HG03103 (cell line): ENCODE data around the gene PPM1J.

Source experiments
- ATAC-seq: cut with Tn5 transposase; IDR thresholded peaks from one replicate; pipeline ENCODE4 v1.9.1; 2021; ENCODE audit warnings: low read depth; ENCODE audit not compliant: unreplicated experiment

The PPM1J gene

GRCh38 chr1:112689842-112690237 lies 25.3 kb downstream of the PPM1J start:
- no peak for ATAC-seq

DNA sequence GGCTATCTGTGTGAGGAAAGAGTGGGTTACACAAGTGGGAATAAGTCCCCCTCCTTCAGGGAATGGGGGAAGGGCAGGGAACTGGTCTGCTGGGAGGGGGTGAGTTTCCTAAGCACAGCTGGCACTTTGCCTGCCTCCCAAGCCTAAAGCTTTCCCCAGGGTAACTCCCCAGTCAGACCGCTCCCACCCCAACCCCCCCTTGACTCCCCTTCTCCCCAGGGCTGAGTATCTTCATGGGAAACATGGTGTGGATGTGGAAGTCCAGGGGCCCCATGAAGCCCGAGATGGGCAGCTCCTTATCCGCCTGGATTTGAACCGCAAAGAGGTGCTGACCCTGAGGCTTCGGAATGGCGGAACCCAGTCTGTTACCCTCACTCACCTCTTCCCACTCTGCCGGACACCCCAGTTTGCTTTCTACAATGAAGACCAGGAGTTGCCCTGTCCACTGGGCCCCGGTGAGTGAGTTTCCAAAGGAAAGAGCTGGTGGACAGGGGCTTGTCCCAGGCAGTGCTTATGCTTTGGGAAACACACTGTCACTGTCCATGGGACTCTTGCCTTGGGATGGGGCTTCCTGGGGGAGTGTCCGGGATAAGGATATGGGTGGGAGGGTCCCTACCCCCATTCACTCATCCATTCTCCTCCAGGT lies 25.8 kb downstream of the PPM1J start:
- ATAC-seq, result no peak

DNA sequence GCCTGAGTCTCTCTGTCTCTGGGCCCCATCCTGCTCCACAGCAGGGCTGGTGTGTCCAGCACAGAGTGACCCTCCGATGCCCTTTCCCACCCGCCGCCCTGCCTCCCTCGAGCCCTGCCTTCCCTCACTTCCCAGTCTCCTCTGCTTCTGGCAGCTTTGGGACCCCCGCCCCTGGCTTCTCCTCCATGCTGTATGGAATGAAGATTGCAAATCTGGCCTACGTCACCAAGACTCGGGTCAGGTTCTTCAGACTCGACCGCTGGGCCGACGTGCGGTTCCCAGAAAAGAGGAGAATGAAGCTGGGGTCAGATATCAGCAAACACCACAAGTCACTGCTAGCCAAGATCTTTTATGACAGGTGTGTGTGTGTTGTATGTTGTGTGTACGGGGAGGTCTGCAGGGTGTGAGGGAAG lies 26.3 kb downstream of the PPM1J start:
- ATAC-seq, result no peak

DNA sequence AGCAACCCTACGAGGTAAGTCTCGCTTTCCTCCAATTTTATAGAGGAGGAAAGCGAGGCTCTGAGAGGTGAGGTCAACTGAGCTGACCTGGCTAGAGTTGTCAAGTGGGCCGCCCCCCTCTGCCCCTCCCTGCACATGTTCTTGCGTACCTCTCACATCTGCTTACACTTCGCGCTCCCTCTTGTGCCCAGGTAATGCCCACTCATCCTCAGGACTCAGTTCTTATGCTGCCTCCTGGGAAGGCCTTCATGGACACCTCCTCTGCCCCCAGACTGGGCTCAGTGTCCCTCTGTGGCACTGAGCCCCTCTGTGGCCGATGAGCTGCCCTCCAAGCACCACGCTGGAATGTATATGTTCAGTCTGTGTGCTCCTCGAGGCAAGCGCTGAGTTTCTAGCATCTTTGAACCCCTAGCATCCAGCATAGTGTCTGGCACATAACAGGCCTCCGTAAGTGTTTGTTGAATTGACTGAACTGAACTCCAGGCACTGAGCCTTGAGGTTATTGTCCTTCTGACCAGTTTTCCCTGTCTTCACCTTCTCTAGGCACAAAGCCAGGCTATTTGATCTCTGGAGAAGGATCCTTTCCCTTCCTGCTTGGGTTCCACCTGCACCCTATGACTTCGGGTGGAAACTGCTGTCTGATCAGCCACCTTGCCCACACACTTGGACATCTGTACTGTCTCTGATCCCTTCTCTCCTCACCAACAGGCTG lies 27.2 kb downstream of the PPM1J start:
- ATAC-seq, result no peak

DNA sequence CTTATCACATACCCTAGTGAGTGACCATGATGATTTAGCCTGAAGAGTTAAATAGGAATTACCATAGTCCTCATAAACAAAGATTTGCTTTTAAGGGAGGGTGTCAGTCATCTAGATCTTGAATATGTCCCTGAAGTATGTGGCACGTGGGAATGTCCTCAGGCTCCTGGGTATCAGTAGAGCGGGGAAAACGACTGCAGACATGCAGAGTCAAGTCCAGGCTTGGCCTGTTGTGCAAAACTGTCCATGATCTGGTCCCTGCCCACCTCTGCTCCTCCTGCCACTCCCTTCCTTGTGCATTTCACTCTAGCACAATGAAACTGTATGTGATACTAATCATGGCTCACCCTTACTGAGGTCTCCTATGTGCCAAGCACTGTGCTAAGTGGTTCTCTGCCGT lies 27.8 kb downstream of the PPM1J start:
- no peak for ATAC-seq

GRCh38 chr1:112686835-112687234 lies 28.3 kb downstream of the PPM1J start:
- ATAC-seq, result no peak

DNA sequence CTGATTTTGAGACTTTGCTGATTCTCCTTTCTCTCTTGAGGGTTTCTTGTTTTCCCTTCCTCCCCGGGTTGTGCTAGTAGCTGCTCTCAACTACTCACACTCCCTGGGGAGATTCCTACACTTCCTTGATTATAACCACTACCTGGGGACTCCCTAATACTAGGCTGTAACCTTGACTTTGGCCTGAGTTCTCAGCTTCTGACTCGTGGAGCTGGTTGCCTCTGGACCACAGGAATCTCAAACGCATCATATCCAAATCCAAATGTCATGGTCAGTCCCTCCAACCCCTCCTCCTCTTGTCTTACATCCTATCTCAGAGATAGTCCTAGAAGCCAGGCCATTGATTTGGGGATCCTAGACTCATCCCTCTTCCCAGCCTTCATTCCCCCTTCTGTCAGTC lies 28.7 kb downstream of the PPM1J start:
- no peak for ATAC-seq

DNA sequence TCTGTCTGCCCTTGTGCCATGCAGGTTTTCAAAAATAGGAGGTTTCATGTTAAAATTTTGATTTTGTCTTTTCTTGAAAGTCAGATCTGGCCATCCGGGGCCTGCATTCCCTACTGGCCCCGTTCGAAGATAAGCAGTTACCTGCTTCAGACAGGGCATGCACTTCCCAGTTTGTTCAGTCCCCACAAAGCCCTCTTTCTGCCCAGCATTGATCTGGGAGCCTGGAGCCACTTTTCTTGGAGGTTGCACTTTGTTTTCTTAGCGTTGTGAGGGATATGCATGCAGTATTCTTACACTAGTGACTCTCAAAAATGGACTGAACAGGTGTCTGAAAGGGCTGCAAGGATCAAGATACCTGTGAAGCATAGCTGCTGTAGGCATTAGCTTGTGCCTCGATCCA lies 29.2 kb downstream of the PPM1J start:
- ATAC-seq, result no peak

- ATAC-seq, result no peak
Observed at GRCh38 chr1:112678605-112679004, 36.5 kb downstream of the PPM1J start.

- no peak for ATAC-seq
Observed at GRCh38 chr1:112677501-112677900, 37.6 kb downstream of the PPM1J start.

DNA sequence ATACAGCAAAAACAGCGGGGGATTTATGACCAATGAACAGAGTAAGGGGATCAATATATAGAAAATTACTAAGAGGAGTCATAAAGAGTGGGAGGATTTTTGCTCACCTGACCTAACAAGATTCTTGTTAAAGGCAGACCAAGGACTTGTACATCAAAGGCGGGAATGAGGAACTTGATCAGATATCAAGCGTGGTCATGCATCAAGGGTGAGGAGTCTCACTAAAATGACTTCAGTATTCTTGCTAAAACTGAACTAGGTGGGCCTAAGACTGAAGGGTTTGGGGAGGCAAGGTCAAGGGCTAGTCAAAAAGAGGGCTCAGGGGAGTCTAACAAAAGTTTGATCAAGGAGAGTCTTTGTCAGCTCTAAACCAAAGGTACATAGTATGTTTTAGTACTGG lies 38.6 kb downstream of the PPM1J start:
- no peak for ATAC-seq

DNA sequence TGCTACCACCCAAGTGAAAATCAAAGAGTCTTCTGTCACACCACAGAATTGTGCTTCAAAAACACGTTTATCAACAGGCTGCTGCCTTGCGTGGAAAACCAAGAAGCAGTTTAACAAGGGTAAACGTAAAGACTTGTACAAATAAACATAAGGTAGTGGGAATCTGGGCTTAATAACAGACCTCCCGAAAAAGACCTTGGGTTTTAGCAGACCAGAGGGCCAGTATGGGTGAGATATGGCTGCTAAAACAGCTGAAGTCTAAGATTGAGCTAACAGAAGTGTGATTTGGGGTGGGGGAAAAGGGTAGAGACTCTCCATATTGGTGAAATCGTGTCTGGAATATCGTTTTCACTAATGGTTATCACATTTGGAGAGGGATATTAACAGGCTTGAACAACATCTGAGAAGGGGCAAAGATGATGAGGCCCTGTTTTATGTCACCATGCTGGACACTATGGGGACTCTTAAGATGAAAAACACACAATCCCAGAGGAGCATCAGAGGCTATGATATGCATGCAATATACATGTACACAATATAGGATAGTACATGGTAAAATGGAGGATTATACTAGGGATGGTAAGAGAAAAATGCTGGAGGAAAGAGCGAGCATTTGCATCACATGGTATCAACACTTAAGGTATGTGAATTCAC lies 39.3 kb downstream of the PPM1J start:
- no peak for ATAC-seq

GRCh38 chr1:112674986-112675727 lies 40.0 kb downstream of the PPM1J start:
- peak; percentile 26 for ATAC-seq

DNA sequence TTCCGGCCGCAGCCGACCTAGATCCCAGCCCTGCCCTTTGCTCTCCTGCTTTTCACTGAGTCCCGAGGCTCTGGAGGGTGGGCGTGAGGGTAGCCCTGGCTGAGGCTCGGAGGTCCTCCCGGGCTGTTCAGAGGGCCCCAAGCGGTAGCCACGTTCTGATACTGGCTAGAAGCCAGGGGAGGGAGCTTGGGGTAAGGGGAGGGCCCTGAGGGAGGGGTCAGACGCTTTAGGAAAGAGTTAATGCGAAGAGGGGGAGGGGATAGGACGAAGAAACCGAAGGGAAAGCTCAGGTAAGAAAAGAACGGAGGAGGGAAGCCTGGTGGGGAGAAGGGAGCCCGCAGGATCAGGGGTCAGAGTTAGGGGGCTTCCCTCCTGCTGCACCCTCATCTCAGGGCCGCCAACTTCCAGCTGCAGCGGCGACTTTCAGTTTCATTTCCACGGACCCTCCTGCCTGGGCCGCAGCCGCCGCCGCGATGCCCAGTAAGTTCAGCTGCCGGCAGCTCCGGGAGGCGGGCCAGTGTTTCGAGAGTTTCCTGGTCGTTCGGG lies 40.6 kb downstream of the PPM1J start, which contains the start of gene MOV10:
Gene MOV10 (plus strand): TSS at position 220 of the 546 bp plus-strand sequence. CDS start 254 bp downstream, at position 474.
- peak; percentile 52 for ATAC-seq

GRCh38 chr1:112673592-112674439 lies 41.3 kb downstream of the PPM1J start:
- no peak for ATAC-seq

DNA sequence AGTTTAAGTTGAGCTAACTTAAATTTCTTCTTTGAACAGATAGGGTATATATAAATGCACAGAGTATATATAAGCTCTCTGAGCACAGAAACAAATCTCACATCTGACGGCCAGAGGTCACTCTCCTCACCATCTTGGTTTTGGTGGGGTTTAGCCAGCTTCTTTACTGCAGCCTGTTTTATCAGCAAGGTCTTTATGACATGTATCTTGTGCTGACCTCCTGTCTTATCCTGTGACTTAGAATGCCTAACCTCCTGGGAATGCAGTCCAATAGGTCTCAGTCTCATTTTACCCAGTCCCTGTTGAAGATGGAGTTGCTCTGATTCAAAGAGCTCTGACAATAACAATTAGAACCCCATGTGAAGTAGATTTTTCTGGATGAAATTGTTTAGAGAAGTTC lies 42.3 kb downstream of the PPM1J start:
- no peak for ATAC-seq

- ATAC-seq, result no peak
Observed at GRCh38 chr1:112672009-112672408, 43.1 kb downstream of the PPM1J start.

DNA sequence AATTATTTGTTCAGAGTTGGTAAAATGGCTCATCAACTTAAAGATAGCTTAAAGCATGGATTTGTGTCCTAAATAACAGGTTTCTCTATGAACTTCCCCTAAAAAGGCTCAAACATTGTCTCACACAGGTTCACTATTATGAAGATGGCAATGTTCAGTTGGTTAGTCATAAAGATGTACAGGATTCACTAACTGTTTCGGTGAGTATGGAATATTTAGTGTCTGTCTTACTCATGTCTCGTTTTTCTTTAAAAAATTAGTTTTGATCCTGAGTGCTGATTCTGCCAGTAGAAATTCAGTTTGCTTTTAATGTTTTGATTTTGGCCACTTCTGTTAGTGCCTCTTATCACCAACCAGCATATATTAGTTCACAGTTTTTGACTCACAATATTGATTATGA lies 48.2 kb downstream of the PPM1J start:
- ATAC-seq, result no peak

GRCh38 chr1:112665857-112666256 lies 49.3 kb downstream of the PPM1J start:
- ATAC-seq, result no peak
